MM.1S (cell line): Measurements from ENCODE around the gene RAD54L.
A peak's percentile ranks its signal among the peaks of the same experiment; 100 is the strongest.
"Not testable (repeated sequence)": the region's sequence is repeated elsewhere in the genome, so short reads cannot be mapped to it uniquely, and the experiment has no call there.

Experiments
- DNase-seq: peaks from one replicate; pipeline ENCODE4 v3.0.0-alpha.2; 2015
- H2AFZ ChIP-seq: fragments of 300-600 bp; sonication (generic); 2 replicates; pipeline ENCODE4 v1.6.0; 2016; ENCODE audit warnings: antibody characterized with exemption, low read length
- H3F3A ChIP-seq: fragments of 300-600 bp; sonication (generic); 2 replicates; pipeline ENCODE4 v1.6.1; 2016; ENCODE audit warnings: mild to moderate bottlenecking, antibody characterized with exemption, low read length, moderate library complexity, mixed read lengths; ENCODE audit not compliant: insufficient read depth
- H3K27ac ChIP-seq: fragments of 300-600 bp; sonication (generic); 2 replicates; pipeline ENCODE4 v1.5.1; 2016; ENCODE audit warnings: mild to moderate bottlenecking, low read length
- H3K27me3 ChIP-seq: fragments of 300-600 bp; sonication (generic); replicated peaks from 2 replicates; pipeline ENCODE4 v1.6.0; 2016; ENCODE audit warnings: low read length; ENCODE audit not compliant: insufficient read depth
- H3K36me3 ChIP-seq: fragments of 300-600 bp; sonication (generic); replicated peaks from 2 replicates; pipeline ENCODE4 v1.6.1; 2016; ENCODE audit warnings: mild to moderate bottlenecking, low read length, mixed read lengths; ENCODE audit not compliant: insufficient read depth
- H3K4me1 ChIP-seq: fragments of 300-600 bp; sonication (generic); 2 replicates; pipeline ENCODE4 v1.6.1; 2016; ENCODE audit warnings: low read length, mixed read lengths
- H3K4me2 ChIP-seq: fragments of 300-600 bp; sonication (generic); 2 replicates; pipeline ENCODE4 v1.6.0; 2016; ENCODE audit warnings: low read depth, low read length
- H3K4me3 ChIP-seq: fragments of 300-600 bp; sonication (generic); 2 replicates; pipeline ENCODE4 v1.5.1; 2016; ENCODE audit warnings: low read length, mixed read lengths
- H3K79me2 ChIP-seq: fragments of 300-600 bp; sonication (generic); 2 replicates; pipeline ENCODE4 v1.6.1; 2016; ENCODE audit warnings: mixed run types, low read length, mixed read lengths
- H3K9ac ChIP-seq: fragments of 300-600 bp; sonication (generic); 2 replicates; pipeline ENCODE4 v1.6.1; 2016; ENCODE audit warnings: low read length, mixed read lengths
- H3K9me2 ChIP-seq: fragments of 300-600 bp; sonication (generic); replicated peaks from 2 replicates; pipeline ENCODE4 v1.6.1; 2016; ENCODE audit warnings: mild to moderate bottlenecking, low read length, mixed read lengths; ENCODE audit not compliant: insufficient read depth
- H3K9me3 ChIP-seq: fragments of 300-600 bp; sonication (generic); replicated peaks from 2 replicates; pipeline ENCODE4 v1.6.1; 2016; ENCODE audit warnings: mild to moderate bottlenecking, low read length, mixed read lengths; ENCODE audit not compliant: insufficient read depth
- H4K20me1 ChIP-seq: fragments of 300-600 bp; sonication (generic); 2 replicates; pipeline ENCODE4 v1.6.1; 2016; ENCODE audit warnings: mild to moderate bottlenecking, low read length, moderate library complexity, mixed read lengths; ENCODE audit not compliant: insufficient read depth
- CTCF ChIP-seq: fragments of 300-600 bp; sonication (generic); IDR thresholded peaks from 2 replicates; pipeline ENCODE4 v1.5.1; 2016; ENCODE audit warnings: antibody characterized with exemption, low read length, mixed read lengths
- EZH2 ChIP-seq: fragments of 300-600 bp; sonication (generic); optimal IDR thresholded peaks from 2 replicates; pipeline ENCODE3; 2017; ENCODE audit warnings: low read depth, mild to moderate bottlenecking, antibody characterized with exemption, low read length, mixed read lengths
- EZH2phosphoT487 ChIP-seq: fragments of 300-600 bp; sonication (generic); IDR thresholded peaks from 2 replicates; pipeline ENCODE4 v1.6.1; 2018; ENCODE audit warnings: antibody characterized with exemption, low read length

RAD54L gene

GRCh38 chr1:46221749-46222148 lies 25.8 kb upstream of the RAD54L start:
- Histone ChIP-seq H3K36me3 (no peaks in the 10 kb centered on the region), H3K4me2 (no peak overlapping the region), H2AFZ (no peak overlapping the region), H3K9me2 (no peaks in the 10 kb centered on the region), H3K4me3 (no peak overlapping the region), H3K9me3 (no peaks in the 10 kb centered on the region), H3F3A (no peaks in the 10 kb centered on the region), H3K79me2 (no peaks in the 10 kb centered on the region), H3K27ac (no peak overlapping the region), H4K20me1 (no peaks in the 10 kb centered on the region), H3K27me3 (no peaks in the 10 kb centered on the region), H3K4me1 (no peaks in the 10 kb centered on the region), H3K9ac (no peak overlapping the region)
- DNase-seq, result no peak
- TF ChIP-seq CTCF (no peak), EZH2phosphoT487 (no peak), EZH2 (no peak)

- not testable (repeated sequence) for H2AFZ ChIP-seq, H3K27ac ChIP-seq, H3K9me3 ChIP-seq, H4K20me1 ChIP-seq, H3K79me2 ChIP-seq, H3K27me3 ChIP-seq, H3K4me3 ChIP-seq, DNase-seq, H3K9me2 ChIP-seq, H3K36me3 ChIP-seq, H3F3A ChIP-seq, H3K9ac ChIP-seq, H3K4me1 ChIP-seq, H3K4me2 ChIP-seq
These were observed 24.5 kb upstream of the RAD54L start for GRCh38 chr1:46223055-46223454.

- H3K9ac ChIP-seq, result no peak overlapping the region
- H3K79me2 ChIP-seq, result no peaks in the 10 kb centered on the region
- no peaks in the 10 kb centered on the region for H3K9me3 ChIP-seq
- H3K4me2 ChIP-seq, result peak overlapping the region; percentile 56
- no peaks in the 10 kb centered on the region for H3K4me1 ChIP-seq
- H3K4me3 ChIP-seq, result no peak overlapping the region
- DNase-seq, result peak; percentile 83
- H2AFZ ChIP-seq, result peak overlapping the region; percentile 74
- no peaks in the 10 kb centered on the region for H4K20me1 ChIP-seq
- no peak for TF ChIP-seq EZH2
- no peak for TF ChIP-seq EZH2phosphoT487
- TF ChIP-seq CTCF, result peak; percentile 97
- H3K27me3 ChIP-seq, result no peaks in the 10 kb centered on the region
- no peaks in the 10 kb centered on the region for H3K36me3 ChIP-seq
- no peaks in the 10 kb centered on the region for H3K9me2 ChIP-seq
- H3K27ac ChIP-seq, result no peak overlapping the region
- H3F3A ChIP-seq, result no peaks in the 10 kb centered on the region
These were observed 24.1 kb upstream of the RAD54L start for GRCh38 chr1:46223472-46223943.

GRCh38 chr1:46224966-46225365 lies 22.6 kb upstream of the RAD54L start:
- no peaks in the 10 kb centered on the region for H3K9me2 ChIP-seq
- no peaks in the 10 kb centered on the region for H4K20me1 ChIP-seq
- H3K27ac ChIP-seq, result no peak overlapping the region
- no peak overlapping the region for H3K4me2 ChIP-seq
- H3K4me1 ChIP-seq, result no peaks in the 10 kb centered on the region
- no peak for DNase-seq
- no peak overlapping the region for H3K9ac ChIP-seq
- TF ChIP-seq EZH2, result no peak
- TF ChIP-seq EZH2phosphoT487, result no peak
- no peak for TF ChIP-seq CTCF
- H2AFZ ChIP-seq, result no peak overlapping the region
- no peaks in the 10 kb centered on the region for H3K36me3 ChIP-seq
- H3K27me3 ChIP-seq, result no peaks in the 10 kb centered on the region
- H3F3A ChIP-seq, result no peaks in the 10 kb centered on the region
- H3K4me3 ChIP-seq, result no peak overlapping the region
- H3K9me3 ChIP-seq, result no peaks in the 10 kb centered on the region
- no peaks in the 10 kb centered on the region for H3K79me2 ChIP-seq

- not testable (repeated sequence) for H3K9me2 ChIP-seq, H3K27ac ChIP-seq, H2AFZ ChIP-seq, H3K4me1 ChIP-seq, H3K36me3 ChIP-seq, H3K79me2 ChIP-seq, H3K9me3 ChIP-seq, H3K4me2 ChIP-seq, H3K27me3 ChIP-seq, H3K9ac ChIP-seq, H3K4me3 ChIP-seq, DNase-seq, H4K20me1 ChIP-seq, H3F3A ChIP-seq
These were observed 16.3 kb upstream of the RAD54L start for GRCh38 chr1:46231231-46231630.
